GM23248 (cell line): ENCODE data around the gene SYAP1. TPM values are rescaled to one million over a fixed set of nuclear protein-coding genes. Genes with fewer than 3 reads are reported as not detected.
A peak's percentile ranks its signal among the peaks of the same experiment; 100 is the strongest.

Source experiments
- DNase-seq: peaks from one replicate; pipeline ENCODE4 v3.0.0-alpha.2; 2015
- H2AFZ ChIP-seq: fragments of 200-600 bp; sonication (generic); 2 replicates; pipeline ENCODE4 v1.6.1; 2016; ENCODE audit warnings: antibody characterized with exemption
- H3F3A ChIP-seq: fragments of 200-600 bp; sonication (generic); 2 replicates; pipeline ENCODE4 v1.6.1; 2016; ENCODE audit warnings: mild to moderate bottlenecking, antibody characterized with exemption, mixed run types; ENCODE audit not compliant: insufficient read depth
- H3K27ac ChIP-seq: fragments of 200-600 bp; sonication (generic); 2 replicates; pipeline ENCODE4 v1.5.1; 2016; ENCODE audit warnings: mild to moderate bottlenecking
- H3K27me3 ChIP-seq: fragments of 200-600 bp; sonication (generic); replicated peaks from 2 replicates; pipeline ENCODE4 v1.6.1; 2016; ENCODE audit warnings: mild to moderate bottlenecking; ENCODE audit not compliant: insufficient read depth
- H3K36me3 ChIP-seq: fragments of 200-600 bp; sonication (generic); 2 replicates; pipeline ENCODE4 v1.6.1; 2016; ENCODE audit warnings: low read depth, mild to moderate bottlenecking
- H3K4me1 ChIP-seq: fragments of 200-600 bp; sonication (generic); 2 replicates; pipeline ENCODE4 v1.6.1; 2016; ENCODE audit warnings: mild to moderate bottlenecking; ENCODE audit not compliant: insufficient read depth
- H3K4me2 ChIP-seq: fragments of 200-600 bp; sonication (generic); one replicate; pipeline ENCODE4 v1.6.1; 2016; ENCODE audit warnings: mild to moderate bottlenecking; ENCODE audit not compliant: unreplicated experiment
- H3K4me3 ChIP-seq: fragments of 200-600 bp; sonication (generic); 2 replicates; pipeline ENCODE4 v1.5.1; 2016; ENCODE audit warnings: mild to moderate bottlenecking
- H3K79me2 ChIP-seq: fragments of 200-600 bp; sonication (generic); 2 replicates; pipeline ENCODE4 v1.6.1; 2016; ENCODE audit warnings: mild to moderate bottlenecking; ENCODE audit not compliant: insufficient read depth
- H3K9ac ChIP-seq: fragments of 200-600 bp; sonication (generic); 2 replicates; pipeline ENCODE4 v1.6.1; 2016; ENCODE audit warnings: mild to moderate bottlenecking
- H3K9me2 ChIP-seq: fragments of 200-600 bp; sonication (generic); 2 replicates; pipeline ENCODE4 v1.6.1; 2016; ENCODE audit warnings: mixed run types, mild to moderate bottlenecking, moderate library complexity; ENCODE audit not compliant: insufficient read depth
- H3K9me3 ChIP-seq: fragments of 200-600 bp; sonication (generic); one replicate; pipeline ENCODE4 v1.6.1; 2017; ENCODE audit warnings: low read depth
- H4K20me1 ChIP-seq: fragments of 200-600 bp; sonication (generic); 2 replicates; pipeline ENCODE4 v1.6.0; 2016; ENCODE audit not compliant: insufficient read depth
- EZH2 ChIP-seq: fragments of 200-600 bp; sonication (generic); IDR thresholded peaks from 2 replicates; pipeline ENCODE4 v1.6.1; 2018; ENCODE audit warnings: antibody characterized with exemption, mild to moderate bottlenecking; ENCODE audit not compliant: insufficient read depth, poor library complexity, severe bottlenecking
- EZH2phosphoT487 ChIP-seq: fragments of 200-600 bp; sonication (generic); IDR thresholded peaks from 2 replicates; pipeline ENCODE4 v1.6.1; 2018; ENCODE audit warnings: antibody characterized with exemption, moderate library complexity, mild to moderate bottlenecking, low read depth; ENCODE audit not compliant: insufficient read depth
- WGBS, 2 experiments: methylation state at CpG; one replicate each; pipeline ENCODE4 v1.1.6; 2015 to 2017; ENCODE audit warnings: low lambda C conversion rate in 2 of 2, low coverage in 1 of 2; ENCODE audit errors: missing lambda C conversion rate in 2 of 2; 5-methylcytosine and 5-hydroxymethylcytosine counted together
- in situ Hi-C: fragments of 300-500 bp; cut with MboI; formaldehyde crosslinking; loops from 2 replicates; pipeline ENCODE4 v1.15.0; 2020
- polyA plus RNA-seq: library from polyadenylated mRNA; unstranded; fragments of >200 nt; fragmentation: Nextera tagmentation; extraction: Ambion mirVana; gene quantifications from 2 replicates; pipeline ENCODE4 v1.2.1, GENCODE V29; 2016
- small RNA-seq: library from RNA; depleted of rRNA; stranded (forward); fragments of <200 nt; gene quantifications from one replicate; pipeline ENCODE3, GENCODE V24; 2014; ENCODE audit warnings: low read depth, low replicate concordance
- total RNA-seq: library from RNA; depleted of rRNA; stranded (reverse); fragments of >200 nt; shearing (Covaris generic); gene quantifications from 2 replicates; pipeline ENCODE4 v1.2.3, GENCODE V29; 2014; rRNA removed

Gene SYAP1
- total and polyA plus RNA-seq, 2 experiments from 2014 or later = 30.8 to 36.4 TPM

DNA sequence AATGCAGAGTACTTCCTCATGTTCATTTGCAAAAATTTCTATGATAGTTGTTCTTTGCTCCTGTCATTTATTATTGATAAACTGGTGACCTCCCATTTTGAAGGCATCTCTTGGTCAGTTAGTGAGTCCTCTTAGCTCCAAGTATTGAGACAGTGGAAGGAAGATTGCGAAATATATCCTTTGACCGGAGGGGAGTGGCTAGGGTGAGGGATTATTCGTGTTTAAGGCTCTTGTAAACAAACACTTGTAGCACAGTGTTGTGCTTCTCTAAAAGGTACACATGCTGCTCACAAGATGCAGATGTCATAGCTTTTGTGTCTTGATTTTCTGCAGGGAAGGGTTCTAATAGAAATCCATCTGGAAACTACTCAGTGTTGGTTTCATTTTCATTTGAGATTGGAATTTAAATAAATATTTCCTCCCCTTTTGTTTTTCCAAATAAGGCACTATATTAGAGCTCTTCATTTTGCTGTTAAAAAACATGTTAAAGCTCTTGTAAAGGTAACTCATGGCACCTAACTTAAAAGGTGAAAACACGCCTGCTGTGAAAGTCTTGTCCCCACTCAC, 88.6 kb downstream of the SYAP1 start:
- H3K9me2 ChIP-seq = no peaks in the 10 kb centered on the region
- no peaks in the 10 kb centered on the region for H3F3A ChIP-seq
- no peaks in the 10 kb centered on the region for H3K27me3 ChIP-seq
- peak overlapping the region; percentile 73 for H2AFZ ChIP-seq
- H3K4me1 ChIP-seq = 0 out of 2 replicates have a peak, but pooled peaks cover 9% of the 10 kb centered on the region
- no peak for TF ChIP-seq EZH2
- TF ChIP-seq EZH2phosphoT487 = no peak
- peak; percentile 72 for DNase-seq
- no peaks in the 10 kb centered on the region for H3K36me3 ChIP-seq
- H3K79me2 ChIP-seq = peaks cover 64% of the 10 kb centered on the region
- WGBS, 2 experiments = 23 to 25% methylated on average over 4 of the region's 4 CpGs
- H4K20me1 ChIP-seq = no peaks in the 10 kb centered on the region
- H3K27ac ChIP-seq = peak overlapping the region; percentile 52
- H3K4me3 ChIP-seq = peak overlapping the region; percentile 75
- H3K9me3 ChIP-seq = no peaks in the 10 kb centered on the region
- peak overlapping the region; percentile 83 for H3K4me2 ChIP-seq
- in situ Hi-C loops = no loop called here
- peak overlapping the region; percentile 70 for H3K9ac ChIP-seq

DNA sequence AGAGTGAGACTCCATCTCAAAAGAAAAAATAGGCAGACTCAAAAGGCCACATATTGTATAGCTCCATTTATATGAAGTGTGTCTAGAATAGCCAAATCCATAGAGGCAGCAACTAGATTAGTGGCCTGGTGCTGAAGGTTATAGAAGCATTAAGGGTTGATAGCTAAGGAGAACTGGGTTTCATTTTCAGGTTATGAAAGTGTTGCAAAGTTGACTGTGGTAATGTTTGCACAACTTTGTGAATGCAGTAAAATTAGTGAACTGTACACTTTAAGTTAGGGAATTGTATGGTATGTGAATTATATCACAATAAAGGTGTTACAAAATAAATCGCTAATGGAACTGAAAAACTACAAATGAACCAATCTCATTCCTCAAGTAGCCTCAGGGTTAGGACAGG, 95.2 kb downstream of the SYAP1 start:
- no peaks in the 10 kb centered on the region for H3K27me3 ChIP-seq
- 100% methylated on average over 1 of the region's 1 CpG for WGBS, 2 experiments
- peaks cover 17% of the 10 kb centered on the region; the same call in 1 of the 2 replicates for H3K79me2 ChIP-seq
- in situ Hi-C loops = no loop called here
- H3F3A ChIP-seq = no peaks in the 10 kb centered on the region
- H4K20me1 ChIP-seq = no peaks in the 10 kb centered on the region
- H3K4me3 ChIP-seq = no peak overlapping the region
- H3K9ac ChIP-seq = no peak overlapping the region
- no peak overlapping the region for H3K27ac ChIP-seq
- no peaks in the 10 kb centered on the region for H3K9me3 ChIP-seq
- H3K4me1 ChIP-seq = no peaks in the 10 kb centered on the region
- H3K36me3 ChIP-seq = no peaks in the 10 kb centered on the region
- TF ChIP-seq EZH2 (no peak), EZH2phosphoT487 (no peak)
- H2AFZ ChIP-seq = no peak overlapping the region
- no peaks in the 10 kb centered on the region for H3K9me2 ChIP-seq
- no peak overlapping the region for H3K4me2 ChIP-seq
- DNase-seq = no peak

Small RNAs within 50 kb of the gene (small RNA-seq; reads per million reads assigned to genes)
- not detected for gene RNU7-56P
- not detected for gene RPL12P49

Other genes with a start within 250 kb of the SYAP1 start
- gene S100G, start 69.5 kb upstream of the SYAP1 start, total RNA-seq = not detected in 2 replicates
- gene S100G, start 69.5 kb upstream of the SYAP1 start, polyA plus RNA-seq = not detected in 2 replicates
- gene CTPS2, start 6.9 kb upstream of the SYAP1 start, total RNA-seq = 5.8 and 8.0 TPM in 2 replicates
- 3.7 and 4.4 TPM in 2 replicates for gene CTPS2, start 6.9 kb upstream of the SYAP1 start, polyA plus RNA-seq
- gene TXLNG, start 66.9 kb downstream of the SYAP1 start, total RNA-seq = 6.1 and 6.4 TPM in 2 replicates
- 4.1 and 4.4 TPM in 2 replicates for gene TXLNG, start 66.9 kb downstream of the SYAP1 start, polyA plus RNA-seq
- 64.6 and 86.2 TPM in 2 replicates for gene RBBP7, start 150.8 kb downstream of the SYAP1 start, total RNA-seq
- 119 and 124 TPM in 2 replicates for gene RBBP7, start 150.8 kb downstream of the SYAP1 start, polyA plus RNA-seq
- 0.11 TPM in 1 of 2 replicates, not detected in the other for gene REPS2, start 227.0 kb downstream of the SYAP1 start, total RNA-seq
- gene REPS2, start 227.0 kb downstream of the SYAP1 start, polyA plus RNA-seq = 0.03 TPM in 2 replicates